OCI-LY1 (cell line): ENCODE measurements around the gene ARF3.

Experiments
- H2AFZ ChIP-seq: fragments of 200-600 bp; sonication (generic), shearing (Covaris generic); 2 replicates; pipeline ENCODE4 v1.6.0; 2014; ENCODE audit warnings: antibody characterized with exemption, mild to moderate bottlenecking, low read length
- H3F3A ChIP-seq: fragments of 200-600 bp; sonication (generic), shearing (Covaris generic); 2 replicates; pipeline ENCODE4 v1.6.0; 2014; ENCODE audit warnings: mild to moderate bottlenecking, antibody characterized with exemption, low read length, moderate library complexity; ENCODE audit not compliant: insufficient read depth
- H3K27ac ChIP-seq: fragments of 200-600 bp; sonication (generic); 2 replicates; pipeline ENCODE4 v1.5.1; 2014; ENCODE audit warnings: low read length, mixed run types, mild to moderate bottlenecking, low read depth; ENCODE audit not compliant: poor library complexity, severe bottlenecking
- H3K27me3 ChIP-seq: fragments of 200-600 bp; sonication (generic); 2 replicates; pipeline ENCODE4 v1.6.0; 2014; ENCODE audit warnings: antibody characterized with exemption, mild to moderate bottlenecking, low read length, moderate library complexity; ENCODE audit not compliant: insufficient read depth
- H3K36me3 ChIP-seq: fragments of 200-600 bp; sonication (generic); 2 replicates; pipeline ENCODE4 v1.6.1; 2014; ENCODE audit warnings: mild to moderate bottlenecking, antibody characterized with exemption, low read length, moderate library complexity, mixed read lengths; ENCODE audit not compliant: insufficient read depth
- H3K4me1 ChIP-seq: fragments of 200-600 bp; sonication (generic); 2 replicates; pipeline ENCODE4 v1.5.1; 2014; ENCODE audit warnings: mild to moderate bottlenecking, low read length, moderate library complexity; ENCODE audit not compliant: insufficient read depth, severe bottlenecking
- H3K4me2 ChIP-seq: fragments of 200-600 bp; sonication (generic), shearing (Covaris generic); 2 replicates; pipeline ENCODE4 v1.6.1; 2014; ENCODE audit warnings: low read length
- H3K4me3 ChIP-seq: fragments of 200-600 bp; sonication (generic); 2 replicates; pipeline ENCODE4 v1.5.1; 2014; ENCODE audit warnings: low read length, low read depth, mild to moderate bottlenecking, mixed read lengths; ENCODE audit not compliant: poor library complexity, severe bottlenecking
- H3K79me2 ChIP-seq: fragments of 200-600 bp; shearing (Covaris generic); 2 replicates; pipeline ENCODE4 v1.6.1; 2016; ENCODE audit warnings: mixed run types, low read length, mixed read lengths; ENCODE audit not compliant: insufficient read depth
- H3K9ac ChIP-seq: fragments of 200-600 bp; sonication (generic), shearing (Covaris generic); 2 replicates; pipeline ENCODE4 v1.6.1; 2014; ENCODE audit warnings: mild to moderate bottlenecking, low read length, mixed read lengths
- H3K9me2 ChIP-seq: fragments of 200-600 bp; sonication (generic), shearing (Covaris generic); 2 replicates; pipeline ENCODE4 v1.6.1; 2014; ENCODE audit warnings: low read depth, mild to moderate bottlenecking, low read length, mixed read lengths
- H3K9me3 ChIP-seq: fragments of 200-600 bp; shearing (Covaris generic); 2 replicates; pipeline ENCODE4 v1.6.1; 2014; ENCODE audit warnings: low read length, mixed read lengths
- H4K20me1 ChIP-seq: fragments of 200-600 bp; sonication (generic), shearing (Covaris generic); 2 replicates; pipeline ENCODE4 v1.6.0; 2016; ENCODE audit warnings: mild to moderate bottlenecking, low read length; ENCODE audit not compliant: insufficient read depth
- CTCF ChIP-seq: fragments of 200-600 bp; sonication (generic), shearing (Covaris generic); IDR thresholded peaks from 2 replicates; pipeline ENCODE4 v1.5.1; 2017; ENCODE audit warnings: mild to moderate bottlenecking, antibody characterized with exemption, low read length, moderate library complexity, mixed read lengths
- EZH2 ChIP-seq: fragments of 200-600 bp; sonication (generic), shearing (Covaris generic); IDR thresholded peaks from 2 replicates; pipeline ENCODE4 v1.8.0; 2017; ENCODE audit warnings: borderline replicate concordance, mixed run types, mild to moderate bottlenecking, antibody characterized with exemption, low read length, moderate library complexity, mixed read lengths

The ARF3 gene

GRCh38 chr12:48933664-48934311, 23.5 kb downstream of the ARF3 start:
- no peak overlapping the region for H3K27ac ChIP-seq
- H3K4me1 ChIP-seq = no peaks in the 10 kb centered on the region
- H3F3A ChIP-seq = no peaks in the 10 kb centered on the region
- H3K27me3 ChIP-seq = no peaks in the 10 kb centered on the region
- H4K20me1 ChIP-seq = no peaks in the 10 kb centered on the region
- H3K9me2 ChIP-seq = no peaks in the 10 kb centered on the region
- TF ChIP-seq EZH2 (no peak), CTCF (no peak)
- no peaks in the 10 kb centered on the region for H3K9me3 ChIP-seq
- no peak overlapping the region for H3K4me2 ChIP-seq
- H3K9ac ChIP-seq = no peak overlapping the region
- H3K4me3 ChIP-seq = no peak overlapping the region
- H3K36me3 ChIP-seq = peaks cover 62% of the 10 kb centered on the region
- no peak overlapping the region for H2AFZ ChIP-seq
- H3K79me2 ChIP-seq = no peaks in the 10 kb centered on the region

DNA sequence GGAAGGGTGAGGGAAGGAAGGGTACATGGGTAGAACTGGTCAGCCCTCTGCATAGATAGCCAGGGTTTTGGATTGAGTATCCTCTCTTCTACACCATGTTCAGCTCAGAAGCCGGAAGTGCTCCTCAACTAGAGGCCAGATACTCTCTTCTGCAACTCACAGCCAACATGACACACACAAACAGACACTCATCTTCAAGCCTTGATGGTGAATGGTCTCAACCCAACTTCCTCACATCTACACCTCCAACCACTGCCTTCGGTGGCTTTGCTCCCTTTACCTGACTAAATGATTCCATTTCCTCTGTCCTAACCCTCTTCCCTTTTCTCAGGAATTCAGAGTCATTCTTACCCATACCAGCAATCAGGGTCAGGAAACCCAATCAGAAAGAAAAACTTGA, 24.4 kb downstream of the ARF3 start:
- peaks cover 60% of the 10 kb centered on the region for H3K36me3 ChIP-seq
- H3K9ac ChIP-seq = no peak overlapping the region
- no peak for TF ChIP-seq CTCF
- TF ChIP-seq EZH2 = no peak

DNA sequence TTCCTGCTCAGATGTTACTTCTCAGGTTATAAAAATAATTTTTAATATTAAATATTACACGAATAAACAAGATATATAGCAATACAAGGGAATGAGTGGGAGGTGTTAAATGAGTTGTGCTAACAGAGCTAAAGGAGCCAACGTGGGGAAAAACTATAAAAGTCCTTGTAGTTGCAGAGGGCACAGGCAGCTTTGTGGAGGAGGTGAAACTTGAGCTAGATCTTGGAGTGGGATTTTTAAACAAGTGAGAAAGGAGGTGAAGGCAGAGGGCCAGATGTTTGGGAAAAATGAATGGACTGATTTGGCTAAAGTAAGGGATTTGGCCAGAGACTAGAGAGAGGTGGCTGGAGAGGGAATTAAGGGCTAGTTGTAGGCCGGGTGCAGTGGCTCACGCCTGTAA, 26.8 kb downstream of the ARF3 start:
- H3K4me1 ChIP-seq = peaks cover 5% of the 10 kb centered on the region
- H3K9me2 ChIP-seq = no peaks in the 10 kb centered on the region
- H3F3A ChIP-seq = no peaks in the 10 kb centered on the region
- no peak overlapping the region for H2AFZ ChIP-seq
- no peaks in the 10 kb centered on the region for H3K79me2 ChIP-seq
- H3K36me3 ChIP-seq = peaks cover 39% of the 10 kb centered on the region
- H3K4me2 ChIP-seq = no peak overlapping the region
- H4K20me1 ChIP-seq = no peaks in the 10 kb centered on the region
- H3K27me3 ChIP-seq = no peaks in the 10 kb centered on the region
- no peak overlapping the region for H3K27ac ChIP-seq
- TF ChIP-seq CTCF (no peak), EZH2 (no peak)
- no peaks in the 10 kb centered on the region for H3K9me3 ChIP-seq
- no peak overlapping the region for H3K9ac ChIP-seq
- H3K4me3 ChIP-seq = no peak overlapping the region

More for the DNA sequence above, 24.4 kb downstream of the ARF3 start:
- Histone ChIP-seq H3K27ac (no peak overlapping the region), H3K79me2 (no peaks in the 10 kb centered on the region), H3F3A (no peaks in the 10 kb centered on the region), H3K4me1 (no peaks in the 10 kb centered on the region), H3K9me2 (no peaks in the 10 kb centered on the region), H3K9me3 (no peaks in the 10 kb centered on the region), H3K27me3 (no peaks in the 10 kb centered on the region), H4K20me1 (no peaks in the 10 kb centered on the region), H3K4me3 (no peak overlapping the region), H3K4me2 (no peak overlapping the region), H2AFZ (no peak overlapping the region)
